ENCODE results near the gene LOXHD1. TPM values are rescaled to one million over a fixed set of nuclear protein-coding genes. Genes with fewer than 3 reads are reported as not detected.

Gene LOXHD1
- total RNA-seq, 2 donors from 2014 or later = 0.27 to 5.5 TPM

- no peak for TF ChIP-seq CTCF (IDR thresholded peaks at IDR 0.05)
- no peak for DNase-seq (ENCODE audit: low spot score)
- no peak for ATAC-seq (ENCODE audit: insufficient number of reproducible peaks, low FRiP score, low read depth)
Observed at GRCh38 chr18:46560671-46561045, 96.4 kb downstream of the LOXHD1 start.

GRCh38 chr18:46559946-46560670 lies 96.9 kb downstream of the LOXHD1 start:
- no peak for ATAC-seq (ENCODE audit: insufficient number of reproducible peaks, low FRiP score, low read depth)
- no peaks in the 10 kb centered on the region for H3K4me1 ChIP-seq (ENCODE audit: control insufficient read depth in 1 of 2, low read depth in 2 of 2)

More at GRCh38 chr18:46560671-46561045, 96.4 kb downstream of the LOXHD1 start:
- no peaks in the 10 kb centered on the region for H3K9me3 ChIP-seq
- no peaks in the 10 kb centered on the region for H3K36me3 ChIP-seq
- H3K27ac ChIP-seq = no peak overlapping the region
- H3K4me1 ChIP-seq (ENCODE audit: control insufficient read depth in 1 of 2, low read depth in 2 of 2) = no peaks in the 10 kb centered on the region
- no peaks in the 10 kb centered on the region for H3K27me3 ChIP-seq (replicated peaks; ENCODE audit: insufficient read depth)
- no peak overlapping the region for H3K4me3 ChIP-seq

GRCh38 chr18:46559296-46559695 lies 97.7 kb downstream of the LOXHD1 start:
- TF ChIP-seq CTCF (IDR thresholded peaks at IDR 0.05) = no peak
- DNase-seq (ENCODE audit: low spot score) (no peak), ATAC-seq (ENCODE audit: insufficient number of reproducible peaks, low FRiP score, low read depth) (no peak)
- Histone ChIP-seq H3K4me1 (ENCODE audit: control insufficient read depth in 1 of 2, low read depth in 2 of 2) (no peaks in the 10 kb centered on the region), H3K9me3 (no peaks in the 10 kb centered on the region), H3K27me3 (replicated peaks; ENCODE audit: insufficient read depth) (no peaks in the 10 kb centered on the region), H3K27ac (no peak overlapping the region), H3K36me3 (no peaks in the 10 kb centered on the region), H3K4me3 (no peak overlapping the region)

More at GRCh38 chr18:46559946-46560670, 96.9 kb downstream of the LOXHD1 start:
- no peak for DNase-seq (ENCODE audit: low spot score)
- TF ChIP-seq CTCF (IDR thresholded peaks at IDR 0.05) = no peak
- no peaks in the 10 kb centered on the region for H3K9me3 ChIP-seq
- no peaks in the 10 kb centered on the region for H3K27me3 ChIP-seq (replicated peaks; ENCODE audit: insufficient read depth)
- H3K4me3 ChIP-seq = no peak overlapping the region
- no peaks in the 10 kb centered on the region for H3K36me3 ChIP-seq
- H3K27ac ChIP-seq = no peak overlapping the region

- Histone ChIP-seq H3K4me1 (ENCODE audit: control insufficient read depth in 1 of 2, low read depth in 2 of 2) (no peaks in the 10 kb centered on the region), H3K27ac (no peak overlapping the region), H3K4me3 (no peak overlapping the region), H3K9me3 (no peaks in the 10 kb centered on the region), H3K27me3 (replicated peaks; ENCODE audit: insufficient read depth) (no peaks in the 10 kb centered on the region), H3K36me3 (no peaks in the 10 kb centered on the region)
- ATAC-seq (ENCODE audit: insufficient number of reproducible peaks, low FRiP score, low read depth) (no peak), DNase-seq (ENCODE audit: low spot score) (no peak)
- no peak for TF ChIP-seq CTCF (IDR thresholded peaks at IDR 0.05)
Observed at GRCh38 chr18:46556590-46557206, 100.3 kb downstream of the LOXHD1 start.

GRCh38 chr18:46555724-46556123 lies 101.3 kb downstream of the LOXHD1 start:
- H3K9me3 ChIP-seq = no peaks in the 10 kb centered on the region
- ATAC-seq (ENCODE audit: insufficient number of reproducible peaks, low FRiP score, low read depth) (no peak), DNase-seq (ENCODE audit: low spot score) (no peak)
- H3K4me3 ChIP-seq = no peak overlapping the region
- no peaks in the 10 kb centered on the region for H3K36me3 ChIP-seq
- H3K4me1 ChIP-seq (ENCODE audit: control insufficient read depth in 1 of 2, low read depth in 2 of 2) = no peaks in the 10 kb centered on the region
- TF ChIP-seq CTCF (IDR thresholded peaks at IDR 0.05) = no peak
- H3K27ac ChIP-seq = no peak overlapping the region
- no peaks in the 10 kb centered on the region for H3K27me3 ChIP-seq (replicated peaks; ENCODE audit: insufficient read depth)
